Measurements from ENCODE around the gene C1orf232.

The C1orf232 gene

DNA sequence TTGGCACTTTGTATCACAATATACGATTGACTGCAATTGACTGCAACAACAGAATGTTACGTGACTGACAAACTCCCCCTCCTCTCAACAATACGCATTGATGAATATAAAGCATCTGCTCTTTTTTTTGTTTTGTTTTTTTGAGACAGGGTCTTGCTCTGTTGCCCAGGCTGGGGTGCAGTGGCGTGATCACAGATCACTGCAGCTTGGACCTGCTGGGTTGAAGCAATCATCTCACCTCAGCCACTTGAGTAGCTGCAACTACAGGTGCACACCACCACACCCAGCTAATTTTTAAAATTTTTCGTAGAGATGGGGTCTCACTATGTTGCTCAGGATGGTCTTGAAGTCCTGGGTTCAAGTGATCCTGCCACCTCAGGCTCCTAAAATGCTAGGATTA, 44.0 kb upstream of the C1orf232 start:
- Histone ChIP-seq H3F3A (ENCODE audit: insufficient read depth, low read length) (no peaks in the 10 kb centered on the region), H3K79me2 (ENCODE audit: insufficient read depth, low read length) (no peaks in the 10 kb centered on the region), H4K20me1 (ENCODE audit: insufficient read depth, low read length) (no peaks in the 10 kb centered on the region), H3K4me3 (ENCODE audit: low read depth, low read length, poor library complexity, severe bottlenecking) (no peak overlapping the region), H3K4me2 (ENCODE audit: low read length) (no peak overlapping the region), H3K4me1 (ENCODE audit: insufficient read depth, low read length, severe bottlenecking) (no peaks in the 10 kb centered on the region), H3K9me3 (ENCODE audit: low read length) (no peaks in the 10 kb centered on the region), H3K9ac (ENCODE audit: low read length) (no peak overlapping the region), H3K9me2 (ENCODE audit: low read depth, low read length) (no peaks in the 10 kb centered on the region), H3K27ac (ENCODE audit: low read depth, low read length, poor library complexity, severe bottlenecking) (no peak overlapping the region), H3K36me3 (ENCODE audit: insufficient read depth, low read length) (no peaks in the 10 kb centered on the region), H3K27me3 (ENCODE audit: insufficient read depth, low read length) (no peaks in the 10 kb centered on the region), H2AFZ (ENCODE audit: low read length) (no peak overlapping the region)
- TF ChIP-seq, protein P1, sequence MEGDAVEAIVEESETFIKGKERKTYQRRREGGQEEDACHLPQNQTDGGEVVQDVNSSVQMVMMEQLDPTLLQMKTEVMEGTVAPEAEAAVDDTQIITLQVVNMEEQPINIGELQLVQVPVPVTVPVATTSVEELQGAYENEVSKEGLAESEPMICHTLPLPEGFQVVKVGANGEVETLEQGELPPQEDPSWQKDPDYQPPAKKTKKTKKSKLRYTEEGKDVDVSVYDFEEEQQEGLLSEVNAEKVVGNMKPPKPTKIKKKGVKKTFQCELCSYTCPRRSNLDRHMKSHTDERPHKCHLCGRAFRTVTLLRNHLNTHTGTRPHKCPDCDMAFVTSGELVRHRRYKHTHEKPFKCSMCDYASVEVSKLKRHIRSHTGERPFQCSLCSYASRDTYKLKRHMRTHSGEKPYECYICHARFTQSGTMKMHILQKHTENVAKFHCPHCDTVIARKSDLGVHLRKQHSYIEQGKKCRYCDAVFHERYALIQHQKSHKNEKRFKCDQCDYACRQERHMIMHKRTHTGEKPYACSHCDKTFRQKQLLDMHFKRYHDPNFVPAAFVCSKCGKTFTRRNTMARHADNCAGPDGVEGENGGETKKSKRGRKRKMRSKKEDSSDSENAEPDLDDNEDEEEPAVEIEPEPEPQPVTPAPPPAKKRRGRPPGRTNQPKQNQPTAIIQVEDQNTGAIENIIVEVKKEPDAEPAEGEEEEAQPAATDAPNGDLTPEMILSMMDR (IDR thresholded peaks at IDR 0.05; ENCODE audit: low read length): no peak
- no peak for TF ChIP-seq EZH2 (IDR thresholded peaks at IDR 0.05; ENCODE audit: borderline replicate concordance, low read length)

DNA sequence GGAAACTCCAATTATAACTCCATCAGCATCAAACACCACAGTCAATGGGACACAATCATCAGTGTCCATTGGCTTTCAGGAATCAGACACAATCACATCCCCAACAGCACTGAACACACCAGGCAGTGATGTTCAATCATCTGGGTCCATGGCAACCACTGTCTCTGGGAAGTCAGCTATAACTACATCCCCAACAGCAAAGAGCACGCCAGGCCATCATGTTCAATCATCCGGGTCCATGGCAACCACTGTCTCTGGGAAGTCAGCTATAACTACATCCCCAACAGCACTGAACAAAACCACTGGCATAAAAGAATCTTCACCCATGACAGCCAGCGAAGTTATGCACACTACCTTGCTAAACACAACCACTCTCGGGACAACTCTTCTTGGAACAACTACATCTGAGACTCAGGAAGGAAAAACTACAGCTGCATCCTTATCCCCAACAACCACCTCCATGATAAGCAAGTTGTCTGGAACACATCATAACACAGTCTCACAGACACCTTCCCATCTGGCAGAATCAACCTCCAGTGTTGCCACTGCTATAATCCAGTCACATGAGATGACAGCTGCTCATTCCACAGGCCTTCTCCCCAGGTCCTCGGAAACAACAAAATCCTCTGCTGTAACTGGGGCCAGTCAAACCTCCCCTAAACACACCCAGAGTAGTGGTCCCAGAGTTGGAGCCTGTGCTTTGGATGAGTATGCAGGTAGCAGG, 41.5 kb upstream of the C1orf232 start:
- Histone ChIP-seq H3K4me3 (ENCODE audit: low read depth, low read length, poor library complexity, severe bottlenecking) (no peak overlapping the region), H3K9me2 (ENCODE audit: low read depth, low read length) (no peaks in the 10 kb centered on the region), H3K4me2 (ENCODE audit: low read length) (no peak overlapping the region), H3K27me3 (ENCODE audit: insufficient read depth, low read length) (no peaks in the 10 kb centered on the region), H4K20me1 (ENCODE audit: insufficient read depth, low read length) (no peaks in the 10 kb centered on the region), H3K4me1 (ENCODE audit: insufficient read depth, low read length, severe bottlenecking) (no peaks in the 10 kb centered on the region), H2AFZ (ENCODE audit: low read length) (no peak overlapping the region), H3K27ac (ENCODE audit: low read depth, low read length, poor library complexity, severe bottlenecking) (no peak overlapping the region), H3K36me3 (ENCODE audit: insufficient read depth, low read length) (no peaks in the 10 kb centered on the region), H3F3A (ENCODE audit: insufficient read depth, low read length) (no peaks in the 10 kb centered on the region), H3K79me2 (ENCODE audit: insufficient read depth, low read length) (no peaks in the 10 kb centered on the region), H3K9ac (ENCODE audit: low read length) (no peak overlapping the region), H3K9me3 (ENCODE audit: low read length) (no peaks in the 10 kb centered on the region)
- no peak for TF ChIP-seq EZH2 (IDR thresholded peaks at IDR 0.05; ENCODE audit: borderline replicate concordance, low read length)
- TF ChIP-seq, protein P1 (IDR thresholded peaks at IDR 0.05; ENCODE audit: low read length): no peak

DNA sequence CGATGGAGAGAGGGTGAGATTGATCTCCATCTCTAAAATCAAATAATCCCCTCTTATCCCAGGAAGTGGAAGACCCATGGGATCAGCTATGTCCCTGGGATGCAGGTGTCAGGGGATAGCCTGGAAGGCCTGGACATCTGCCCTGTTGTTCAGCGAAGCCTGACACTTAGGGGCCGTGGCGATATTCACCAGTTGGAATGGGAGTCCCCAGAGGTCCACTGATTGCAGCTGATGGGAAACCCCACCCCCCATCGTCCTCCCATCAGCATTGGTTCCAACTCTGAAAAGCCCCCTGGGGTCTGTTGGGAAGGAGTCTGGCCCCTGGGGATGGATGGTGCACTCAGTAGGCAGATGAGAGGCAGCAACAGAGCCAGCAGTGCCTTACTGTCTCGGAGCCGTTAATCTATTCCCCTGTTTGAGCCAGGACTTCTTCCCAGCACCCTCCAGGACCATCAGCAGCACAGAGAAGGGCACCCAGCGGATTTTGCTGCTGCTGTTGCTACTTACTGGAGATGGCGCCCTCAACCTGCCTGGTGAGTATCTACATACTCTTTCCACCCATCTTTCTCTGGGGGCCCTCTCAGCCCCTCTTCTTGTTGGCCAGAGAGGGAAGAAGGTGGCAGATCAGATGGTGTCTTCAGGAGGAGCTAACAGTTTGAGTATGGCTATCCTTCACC, 35.0 kb upstream of the C1orf232 start:
- no peaks in the 10 kb centered on the region; the same call in 1 of the 2 replicates for H3K27me3 ChIP-seq (ENCODE audit: insufficient read depth, low read length)

More for the DNA sequence above, 35.0 kb upstream of the C1orf232 start:
- Histone ChIP-seq H2AFZ (ENCODE audit: low read length) (no peak overlapping the region), H3K36me3 (ENCODE audit: insufficient read depth, low read length) (no peaks in the 10 kb centered on the region), H3K4me1 (ENCODE audit: insufficient read depth, low read length, severe bottlenecking) (no peaks in the 10 kb centered on the region), H3F3A (ENCODE audit: insufficient read depth, low read length) (no peaks in the 10 kb centered on the region), H3K4me2 (ENCODE audit: low read length) (no peak overlapping the region), H3K4me3 (ENCODE audit: low read depth, low read length, poor library complexity, severe bottlenecking) (no peak overlapping the region), H3K79me2 (ENCODE audit: insufficient read depth, low read length) (no peaks in the 10 kb centered on the region), H3K27ac (ENCODE audit: low read depth, low read length, poor library complexity, severe bottlenecking) (no peak overlapping the region), H3K9me2 (ENCODE audit: low read depth, low read length) (no peaks in the 10 kb centered on the region), H3K9me3 (ENCODE audit: low read length) (no peaks in the 10 kb centered on the region), H4K20me1 (ENCODE audit: insufficient read depth, low read length) (no peaks in the 10 kb centered on the region), H3K9ac (ENCODE audit: low read length) (no peak overlapping the region)
- TF ChIP-seq EZH2 (IDR thresholded peaks at IDR 0.05; ENCODE audit: borderline replicate concordance, low read length): no peak
- TF ChIP-seq, protein P1 (IDR thresholded peaks at IDR 0.05; ENCODE audit: low read length): peak; percentile 25; the same call in 1 of the 2 replicates

Data from OCI-LY1 (cell line).